ENCODE measurements around the gene CISTR. TPM values are rescaled to one million over a fixed set of nuclear protein-coding genes. Genes with fewer than 3 reads are reported as not detected.

CISTR gene
- total RNA-seq, 1 experiment from 2014 or later, result not detected

GRCh38 chr12:53755893-53756292, 4.1 kb upstream of the CISTR start:
- H3K27me3 Mint-ChIP-seq (ENCODE audit: insufficient read depth, unreplicated experiment), result peaks cover 26% of the 10 kb centered on the region
- H3K27ac Mint-ChIP-seq (ENCODE audit: low read depth, unreplicated experiment), result no peak overlapping the region
- no peaks in the 10 kb centered on the region for H3K9me3 Mint-ChIP-seq (ENCODE audit: unreplicated experiment)
- no peaks in the 10 kb centered on the region for H3K36me3 Mint-ChIP-seq (ENCODE audit: insufficient read depth, unreplicated experiment)
- BruUV-seq (replicated peaks), result no TSS peak
- CTCF ChIA-PET, result interaction anchor here (0.6 to 6.7 kb wide), 10 partner anchors 9 to 200 kb away, joined by 3 to 96 read pairs (median 4); no protein-coding TSS in a partner anchor
- POLR2A ChIA-PET, result interaction anchor here (1.2 kb wide), 1 partner anchor 29 kb away, joined by 3 read pairs; the partner anchor contains the start of gene CALCOCO1
- H3K4me3 Mint-ChIP-seq (ENCODE audit: unreplicated experiment), result no peak overlapping the region
- TF ChIP-seq, protein P1, sequence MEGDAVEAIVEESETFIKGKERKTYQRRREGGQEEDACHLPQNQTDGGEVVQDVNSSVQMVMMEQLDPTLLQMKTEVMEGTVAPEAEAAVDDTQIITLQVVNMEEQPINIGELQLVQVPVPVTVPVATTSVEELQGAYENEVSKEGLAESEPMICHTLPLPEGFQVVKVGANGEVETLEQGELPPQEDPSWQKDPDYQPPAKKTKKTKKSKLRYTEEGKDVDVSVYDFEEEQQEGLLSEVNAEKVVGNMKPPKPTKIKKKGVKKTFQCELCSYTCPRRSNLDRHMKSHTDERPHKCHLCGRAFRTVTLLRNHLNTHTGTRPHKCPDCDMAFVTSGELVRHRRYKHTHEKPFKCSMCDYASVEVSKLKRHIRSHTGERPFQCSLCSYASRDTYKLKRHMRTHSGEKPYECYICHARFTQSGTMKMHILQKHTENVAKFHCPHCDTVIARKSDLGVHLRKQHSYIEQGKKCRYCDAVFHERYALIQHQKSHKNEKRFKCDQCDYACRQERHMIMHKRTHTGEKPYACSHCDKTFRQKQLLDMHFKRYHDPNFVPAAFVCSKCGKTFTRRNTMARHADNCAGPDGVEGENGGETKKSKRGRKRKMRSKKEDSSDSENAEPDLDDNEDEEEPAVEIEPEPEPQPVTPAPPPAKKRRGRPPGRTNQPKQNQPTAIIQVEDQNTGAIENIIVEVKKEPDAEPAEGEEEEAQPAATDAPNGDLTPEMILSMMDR (IDR thresholded peaks at IDR 0.05; ENCODE audit: unreplicated experiment), result no peak
- DNase-seq (ENCODE audit: unreplicated experiment), result no peak
- intact Hi-C loops (cut with micrococcal nuclease), result no loop called here
- H3K4me1 Mint-ChIP-seq (ENCODE audit: insufficient read depth, unreplicated experiment), result no peaks in the 10 kb centered on the region

- TF ChIP-seq, protein P1 (IDR thresholded peaks at IDR 0.05; ENCODE audit: unreplicated experiment), result no peak
- CTCF ChIA-PET, result interaction anchor here (0.6 to 6.7 kb wide), 11 partner anchors 10 to 245 kb away, joined by 3 to 96 read pairs (median 4); no protein-coding TSS in a partner anchor
- H3K4me1 Mint-ChIP-seq (ENCODE audit: insufficient read depth, unreplicated experiment), result no peaks in the 10 kb centered on the region
Measured at GRCh38 chr12:53755451-53755891, 3.7 kb upstream of the CISTR start.

DNA sequence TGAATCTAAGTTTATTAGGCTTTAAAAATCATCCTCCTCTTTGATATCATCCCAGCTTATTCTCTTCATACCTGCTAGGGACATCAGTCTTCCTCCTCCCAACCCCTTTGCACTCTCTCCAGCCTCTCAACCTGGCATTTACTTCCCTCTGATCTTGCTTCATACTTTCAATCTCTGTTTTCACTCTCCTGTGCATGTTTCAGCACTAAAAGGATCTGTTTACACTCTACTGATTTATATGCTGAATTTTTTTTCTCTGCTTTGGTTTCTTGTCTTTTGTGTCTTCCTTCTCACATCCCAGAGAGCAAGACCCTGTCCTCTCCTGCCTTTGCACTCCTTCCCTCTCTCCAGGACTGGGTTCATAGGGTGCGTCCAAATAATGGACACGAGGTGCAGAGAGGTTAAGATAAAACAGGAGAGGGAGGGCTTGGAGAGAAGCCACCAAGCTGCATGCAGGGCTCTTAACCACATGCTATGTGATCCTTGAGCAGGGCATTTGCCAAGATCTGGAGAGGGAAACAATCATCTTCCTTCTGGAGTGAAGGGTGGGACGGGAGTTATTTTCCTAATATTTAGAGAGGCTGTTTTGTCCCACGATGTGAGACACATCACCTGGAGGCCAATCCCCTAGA, 3.0 kb upstream of the CISTR start:
- TF ChIP-seq, protein P1 (IDR thresholded peaks at IDR 0.05; ENCODE audit: unreplicated experiment), result no peak
- ChIA-PET POLR2A (no interaction called here), CTCF (interaction anchor here (0.6 to 6.7 kb wide), 9 partner anchors 10 to 437 kb away, joined by 3 to 96 read pairs (median 4); no protein-coding TSS in a partner anchor)
- H3K27ac Mint-ChIP-seq (ENCODE audit: low read depth, unreplicated experiment), result no peak overlapping the region
- peak; percentile 55 for DNase-seq (ENCODE audit: unreplicated experiment)
- no peaks in the 10 kb centered on the region for H3K9me3 Mint-ChIP-seq (ENCODE audit: unreplicated experiment)
- no peak overlapping the region for H3K4me3 Mint-ChIP-seq (ENCODE audit: unreplicated experiment)
- intact Hi-C loops (cut with micrococcal nuclease), result no loop called here
- no TSS peak for BruUV-seq (replicated peaks)
- H3K27me3 Mint-ChIP-seq (ENCODE audit: insufficient read depth, unreplicated experiment), result peaks cover 22% of the 10 kb centered on the region
- H3K36me3 Mint-ChIP-seq (ENCODE audit: insufficient read depth, unreplicated experiment), result no peaks in the 10 kb centered on the region
- no peaks in the 10 kb centered on the region for H3K4me1 Mint-ChIP-seq (ENCODE audit: insufficient read depth, unreplicated experiment)

More at GRCh38 chr12:53755451-53755891, 3.7 kb upstream of the CISTR start:
- intact Hi-C loops (cut with micrococcal nuclease), result no loop called here
- Mint-ChIP-seq H3K27ac (ENCODE audit: low read depth, unreplicated experiment) (no peak overlapping the region), H3K36me3 (ENCODE audit: insufficient read depth, unreplicated experiment) (no peaks in the 10 kb centered on the region), H3K27me3 (ENCODE audit: insufficient read depth, unreplicated experiment) (peaks cover 26% of the 10 kb centered on the region), H3K9me3 (ENCODE audit: unreplicated experiment) (no peaks in the 10 kb centered on the region), H3K4me3 (ENCODE audit: unreplicated experiment) (no peak overlapping the region)
- POLR2A ChIA-PET, result interaction anchor here (1.2 kb wide), 1 partner anchor 28 kb away, joined by 3 read pairs; the partner anchor contains the start of gene CALCOCO1
- BruUV-seq (replicated peaks), result no TSS peak
- DNase-seq (ENCODE audit: unreplicated experiment), result no peak

DNA sequence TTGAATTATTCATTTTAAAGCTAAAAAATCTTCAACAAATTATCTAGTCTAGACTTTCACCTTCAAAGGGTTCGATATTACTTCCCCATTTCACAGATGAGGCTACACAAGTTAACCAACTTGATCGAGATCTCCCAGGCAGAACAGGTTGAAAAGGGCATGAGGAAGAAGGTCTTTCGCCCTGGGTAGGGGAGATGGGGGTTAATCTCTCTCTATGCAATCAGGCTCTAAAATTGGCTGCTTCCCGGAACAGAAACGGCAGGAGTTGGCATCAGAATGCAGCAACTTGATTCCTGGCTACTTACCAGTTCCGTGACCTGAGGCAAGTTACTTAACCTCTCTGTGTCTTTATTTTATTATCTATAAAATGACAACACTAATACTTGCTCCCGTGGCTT, 2.4 kb upstream of the CISTR start:
- H3K27me3 Mint-ChIP-seq (ENCODE audit: insufficient read depth, unreplicated experiment), result peaks cover 16% of the 10 kb centered on the region
- no TSS peak for BruUV-seq (replicated peaks)
- TF ChIP-seq, protein P1 (IDR thresholded peaks at IDR 0.05; ENCODE audit: unreplicated experiment), result no peak
- CTCF ChIA-PET, result interaction anchor here (0.6 to 6.7 kb wide), 7 partner anchors 9 to 438 kb away, joined by 3 to 96 read pairs (median 4); no protein-coding TSS in a partner anchor
- no peaks in the 10 kb centered on the region for H3K9me3 Mint-ChIP-seq (ENCODE audit: unreplicated experiment)
- peak; percentile 46 for DNase-seq (ENCODE audit: unreplicated experiment)
- POLR2A ChIA-PET, result no interaction called here
- H3K36me3 Mint-ChIP-seq (ENCODE audit: insufficient read depth, unreplicated experiment), result no peaks in the 10 kb centered on the region
- no peaks in the 10 kb centered on the region for H3K4me1 Mint-ChIP-seq (ENCODE audit: insufficient read depth, unreplicated experiment)
- intact Hi-C loops (cut with micrococcal nuclease), result no loop called here
- H3K4me3 Mint-ChIP-seq (ENCODE audit: unreplicated experiment), result no peak overlapping the region
- no peak overlapping the region for H3K27ac Mint-ChIP-seq (ENCODE audit: low read depth, unreplicated experiment)

All from MCF 10A (cell line).